GM12892 (cell line): ENCODE results near the gene SYNE3.

Experiments
- POLR2A ChIP-seq: IDR thresholded peaks from 2 replicates; pipeline ENCODE4 v1.6.1; 2011; ENCODE audit warnings: low read depth, low read length, control low read depth
- POLR2AphosphoS5 ChIP-seq: IDR thresholded peaks from 2 replicates; pipeline ENCODE4 v1.6.1; 2011; ENCODE audit warnings: low read depth, low read length, control low read depth
- TAF1 ChIP-seq: IDR thresholded peaks from 2 replicates; pipeline ENCODE4 v1.6.1; 2011; ENCODE audit warnings: low read depth, mild to moderate bottlenecking, control low read depth, low read length, borderline replicate concordance

GRCh38 chr14:95481391-95482022 lies 34.9 kb downstream of the SYNE3 start:
- TF ChIP-seq POLR2A (no peak), POLR2AphosphoS5 (no peak), TAF1 (no peak)
